ENCODE data around the gene MUC2.

MUC2 gene

DNA sequence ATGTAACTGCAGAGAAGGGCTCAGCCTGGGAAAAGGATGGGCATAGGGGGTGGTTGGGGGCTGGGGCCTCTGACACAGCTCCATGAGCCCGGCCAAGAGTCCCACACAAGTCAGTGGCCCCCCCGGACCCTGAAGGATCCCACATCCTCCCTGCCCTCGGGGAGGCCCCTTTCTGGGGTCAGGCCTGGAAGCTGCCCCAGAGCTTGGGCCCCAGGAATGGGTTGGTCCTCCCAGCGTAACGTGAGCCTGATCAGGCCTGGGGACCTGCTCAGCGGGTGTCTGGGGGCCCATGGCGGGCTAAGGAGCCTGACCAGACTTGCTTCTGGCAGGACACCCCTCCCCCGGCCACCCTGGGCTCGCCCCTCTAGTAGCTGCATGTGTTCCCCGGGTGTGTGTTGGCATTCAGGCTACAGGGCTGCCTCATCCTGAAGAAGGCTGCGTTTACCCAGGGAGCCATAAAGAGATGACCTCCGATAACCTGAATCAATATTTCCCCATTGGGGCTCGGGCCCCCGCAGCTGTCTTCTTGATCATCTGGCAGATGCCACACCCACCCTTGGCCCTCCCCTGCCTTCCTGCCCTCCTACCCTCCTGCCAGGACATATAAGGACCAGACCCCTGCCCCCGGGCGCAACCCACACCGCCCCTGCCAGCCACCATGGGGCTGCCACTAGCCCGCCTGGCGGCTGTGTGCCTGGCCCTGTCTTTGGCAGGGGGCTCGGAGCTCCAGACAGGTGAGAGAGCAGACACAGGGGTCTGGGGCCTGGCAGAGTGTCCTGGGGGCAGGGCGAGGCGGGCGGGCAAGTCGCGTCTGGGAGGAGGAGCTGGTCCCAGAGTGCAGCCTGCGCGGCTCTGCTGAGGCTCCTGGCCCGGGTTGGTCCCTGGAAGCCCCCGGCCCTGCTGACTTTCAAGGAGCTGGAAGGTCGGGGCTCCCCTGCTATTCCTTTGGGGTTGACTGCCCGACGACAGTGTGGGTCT lies at the start of gene MUC2:
Gene MUC2, plus strand, starts transcription at position 631 of the 978 bp plus-strand sequence.
- DNase-seq: no peak

DNA sequence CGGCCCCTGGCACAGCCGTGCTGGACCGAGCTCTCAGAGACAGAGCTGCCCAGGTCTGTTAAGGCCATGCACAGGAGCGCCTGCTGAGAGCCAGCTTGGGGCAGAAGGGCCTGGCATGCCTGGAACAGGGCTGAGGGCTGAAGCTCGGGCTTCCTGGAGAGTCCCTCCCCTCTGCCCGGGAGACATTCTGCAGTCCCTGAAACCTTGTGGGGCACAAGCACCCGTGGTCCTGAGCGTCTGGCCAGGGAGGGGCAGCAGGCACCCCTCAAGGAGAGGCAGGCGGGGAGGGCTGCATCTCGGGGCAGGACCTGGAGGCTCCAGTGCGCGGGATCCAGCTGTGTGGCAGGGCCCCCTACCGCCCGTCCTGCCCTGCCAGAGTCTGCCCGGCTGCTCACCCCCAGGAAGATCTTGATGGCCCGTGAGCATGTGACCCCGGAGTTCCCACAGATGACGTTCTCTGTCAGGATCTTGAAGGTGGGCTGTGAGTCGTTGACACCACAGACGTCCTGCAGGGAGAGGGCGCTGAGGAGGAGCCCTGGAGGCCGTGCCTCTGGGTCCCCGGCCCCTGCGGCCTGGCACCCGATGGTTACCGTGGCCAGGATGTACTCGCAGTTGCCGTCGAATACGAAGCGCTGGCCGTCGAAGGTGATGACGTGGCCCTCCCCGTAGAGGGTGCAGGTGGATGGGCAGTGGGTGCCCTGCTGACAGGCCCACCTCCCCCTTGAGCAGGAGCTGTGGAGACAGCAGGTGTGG lies 49.1 kb upstream of the MUC2 start:
- no peak for DNase-seq

DNA sequence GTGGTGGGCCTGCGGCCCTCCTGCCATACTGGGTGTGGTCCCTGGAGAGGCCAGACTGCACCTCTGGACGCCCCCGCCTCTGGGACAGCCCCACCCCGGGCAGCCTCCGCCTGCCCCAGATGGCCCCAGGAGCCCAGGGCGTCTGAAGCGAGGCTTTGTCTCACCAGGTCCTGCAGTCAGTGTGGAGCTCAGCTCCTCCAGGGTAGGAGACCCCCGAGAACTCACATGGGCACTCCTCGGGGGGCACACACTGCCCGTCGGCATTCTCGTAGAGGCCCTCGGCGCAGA lies 48.6 kb upstream of the MUC2 start:
- DNase-seq: no peak

DNA sequence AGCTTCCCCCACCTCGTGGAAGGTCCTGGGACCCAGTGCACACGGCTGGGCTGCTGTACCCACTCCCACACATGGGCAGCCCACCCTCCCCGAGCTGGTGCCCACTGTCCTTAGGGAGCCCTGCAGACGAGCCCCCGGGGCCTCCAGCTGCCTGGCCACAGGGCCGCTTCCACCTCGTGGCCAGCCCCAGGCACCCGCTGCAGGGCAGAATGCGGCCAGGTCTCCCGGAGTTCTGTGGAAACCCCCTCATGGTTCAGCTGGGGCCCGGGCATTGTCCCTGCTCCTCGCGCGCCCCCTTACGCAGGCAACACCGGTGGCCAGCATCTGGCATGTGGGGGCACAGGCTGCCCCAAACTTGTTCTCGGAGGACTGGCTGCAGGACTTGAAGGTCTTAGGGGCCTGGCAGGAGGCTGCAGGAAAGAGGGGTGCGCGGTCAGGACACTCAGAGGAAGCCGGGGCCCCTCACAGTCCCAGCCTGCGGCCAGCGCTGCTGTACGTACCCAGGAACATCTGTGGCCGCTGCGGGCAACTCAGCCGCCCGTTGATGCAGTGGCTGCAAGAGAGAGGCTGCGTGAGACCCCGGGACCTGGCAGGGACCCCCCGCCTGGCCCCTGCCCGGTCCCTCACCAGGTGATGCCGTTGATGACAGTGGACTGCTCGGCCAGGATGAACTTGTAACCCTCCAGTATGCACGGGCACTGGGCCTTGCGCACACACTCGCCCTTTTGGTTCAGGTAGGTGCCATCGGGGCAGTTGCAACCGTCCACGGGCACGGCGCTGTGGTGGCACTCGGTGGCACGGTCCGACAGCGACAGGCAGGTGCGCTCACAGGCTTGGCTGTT lies 47.8 kb upstream of the MUC2 start:
- DNase-seq: no peak

DNA sequence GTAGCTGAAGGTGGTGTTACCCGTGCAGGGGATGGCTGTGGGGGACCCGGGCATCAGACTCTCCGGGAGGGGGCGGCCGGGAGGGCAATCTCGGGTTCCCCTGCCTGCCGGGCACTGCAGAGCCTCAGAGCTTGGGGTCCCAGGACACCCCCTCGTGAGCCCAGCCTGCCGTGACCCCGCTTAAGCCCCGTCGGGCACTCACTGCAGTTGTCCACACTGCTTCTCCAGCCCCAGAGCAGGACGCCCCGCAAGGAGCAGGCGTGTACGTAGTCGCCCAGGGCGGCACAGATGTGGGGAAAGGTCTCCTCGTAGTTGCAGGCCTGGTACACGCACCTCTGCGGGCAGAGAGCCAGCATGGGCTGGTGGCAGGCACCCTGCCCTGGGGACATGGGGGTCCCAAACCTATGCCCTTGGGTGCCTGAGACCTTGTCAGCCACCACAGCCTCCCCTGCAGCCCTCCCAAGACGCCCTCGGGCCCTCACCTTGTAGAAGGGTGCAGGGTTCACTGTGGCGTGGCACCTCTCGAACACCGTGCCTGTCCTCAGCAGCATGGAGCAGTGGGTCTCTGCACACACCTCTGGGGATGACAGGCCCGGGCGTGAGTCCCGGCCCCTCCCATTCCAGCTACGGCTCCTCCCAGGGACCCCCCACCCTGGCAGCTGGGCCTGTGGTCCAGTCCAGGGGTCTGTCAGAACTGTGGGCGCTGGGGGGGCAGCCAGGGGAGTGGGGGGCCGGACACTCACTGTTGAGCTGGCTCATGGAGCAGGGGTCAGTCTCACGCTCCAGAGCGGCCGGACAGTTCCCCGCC lies 47.0 kb upstream of the MUC2 start:
- no peak for DNase-seq

DNA sequence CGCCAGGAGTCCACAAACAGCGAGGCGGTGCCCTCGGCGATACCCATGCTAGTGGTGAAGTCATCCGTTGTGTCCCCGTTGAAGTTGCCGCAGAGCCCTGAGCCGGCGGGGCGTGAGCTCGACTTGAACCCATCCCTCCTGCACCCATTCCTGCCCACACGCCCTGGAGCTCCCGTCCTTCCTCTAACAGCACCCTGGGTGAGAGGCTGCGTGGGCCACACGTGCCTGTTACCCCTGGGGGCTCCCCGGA lies 46.5 kb upstream of the MUC2 start:
- no peak for DNase-seq

DNA sequence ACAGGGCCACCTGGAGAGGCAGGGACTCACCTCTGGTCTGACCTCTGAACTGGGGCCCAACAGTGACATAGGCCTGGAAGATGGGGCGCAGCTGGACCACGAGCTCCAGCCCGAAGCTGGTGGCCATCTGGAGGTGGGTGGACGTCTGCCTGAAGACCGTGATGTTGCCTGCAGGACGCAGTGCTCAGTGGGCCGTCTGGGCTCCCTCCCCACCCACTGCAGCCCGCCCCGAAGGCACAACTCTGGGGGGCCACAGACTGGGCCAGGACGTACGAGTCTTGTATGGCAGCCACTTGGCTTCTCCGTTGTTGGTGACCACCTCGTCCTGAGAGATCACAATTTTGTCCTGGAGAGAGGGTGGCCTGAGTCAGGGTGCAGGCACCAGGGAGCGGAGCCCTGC lies 46.1 kb upstream of the MUC2 start:
- no peak for DNase-seq

DNA sequence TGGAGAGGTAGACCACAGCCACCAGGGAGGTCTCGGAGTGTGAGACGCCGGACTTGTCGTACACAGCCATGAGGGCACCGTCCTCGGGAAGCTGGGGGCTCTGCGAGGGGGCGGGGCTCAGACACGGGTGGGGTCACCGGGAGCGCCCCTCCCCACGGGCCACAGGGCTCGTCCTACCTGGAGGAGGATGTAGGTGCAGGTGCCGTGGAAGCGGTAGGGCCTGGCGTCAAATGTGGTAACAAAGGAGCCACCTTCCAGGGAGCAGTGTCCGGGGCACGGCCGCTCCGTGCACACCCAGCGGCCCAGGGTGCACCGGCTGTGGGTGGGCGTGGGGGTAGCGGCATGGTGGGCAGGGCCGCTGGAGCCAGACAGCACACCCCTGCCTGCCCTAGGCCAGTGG lies 45.6 kb upstream of the MUC2 start:
- DNase-seq: no peak

DNA sequence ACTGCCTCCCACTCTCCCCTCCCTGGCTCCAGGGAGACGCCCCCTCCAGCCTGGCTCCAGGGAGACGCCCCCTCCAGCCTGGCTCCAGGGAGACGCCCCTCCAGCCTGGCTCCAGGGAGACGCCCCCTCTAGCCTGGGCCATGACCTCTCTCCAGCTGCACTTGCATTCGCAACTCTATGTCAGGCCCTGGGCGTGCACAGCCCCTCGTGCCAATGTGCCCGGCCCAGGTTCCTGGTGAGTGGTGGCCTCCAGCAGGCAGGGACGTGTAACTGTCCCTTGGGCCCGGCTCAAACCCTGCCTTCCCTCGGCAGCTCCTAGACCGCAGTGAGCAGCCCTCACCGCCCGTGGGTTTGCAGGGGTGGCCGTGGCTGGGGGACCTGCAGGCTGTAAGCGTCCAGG lies 45.0 kb upstream of the MUC2 start:
- DNase-seq: no peak

DNA sequence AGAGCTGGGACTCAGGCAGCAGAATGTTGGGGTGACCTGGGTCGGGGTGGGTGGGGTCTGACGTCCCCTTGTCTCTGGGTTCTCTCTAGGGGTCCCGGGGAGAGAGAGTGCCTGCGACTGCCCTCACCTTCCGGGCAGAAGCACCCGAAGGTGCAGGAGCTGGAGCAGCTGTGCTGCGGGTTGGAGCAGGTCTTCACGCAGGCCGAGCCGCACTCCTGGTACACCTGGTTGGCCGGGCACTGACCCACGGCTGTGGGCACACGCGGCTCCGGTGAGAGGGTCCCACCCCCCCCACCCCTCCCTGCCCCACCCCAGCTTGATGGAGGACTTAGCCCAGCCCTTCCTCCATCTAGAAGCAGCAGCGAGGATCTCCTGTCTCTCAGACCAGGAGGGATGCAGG lies 44.6 kb upstream of the MUC2 start:
- DNase-seq: no peak

DNA sequence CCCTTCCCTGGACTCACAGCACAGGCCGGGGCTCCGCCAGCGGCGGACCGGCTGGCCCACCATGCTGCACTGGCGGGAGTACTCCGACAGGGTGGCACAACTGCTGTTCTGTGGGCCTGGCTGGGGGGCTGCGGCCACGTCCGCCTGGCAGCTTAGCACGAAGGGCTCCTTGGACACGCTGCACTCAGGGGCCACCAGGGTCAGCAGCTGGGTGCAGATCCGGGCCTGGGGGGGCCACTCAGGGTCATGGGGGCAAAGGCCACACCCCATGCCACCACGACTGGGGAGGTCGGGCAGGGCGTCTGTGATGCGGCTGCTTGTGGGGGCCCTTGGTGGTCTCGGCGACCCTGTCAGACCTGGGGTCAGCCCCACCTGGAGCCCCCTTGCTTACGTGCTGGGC lies 44.1 kb upstream of the MUC2 start:
- DNase-seq: no peak

DNA sequence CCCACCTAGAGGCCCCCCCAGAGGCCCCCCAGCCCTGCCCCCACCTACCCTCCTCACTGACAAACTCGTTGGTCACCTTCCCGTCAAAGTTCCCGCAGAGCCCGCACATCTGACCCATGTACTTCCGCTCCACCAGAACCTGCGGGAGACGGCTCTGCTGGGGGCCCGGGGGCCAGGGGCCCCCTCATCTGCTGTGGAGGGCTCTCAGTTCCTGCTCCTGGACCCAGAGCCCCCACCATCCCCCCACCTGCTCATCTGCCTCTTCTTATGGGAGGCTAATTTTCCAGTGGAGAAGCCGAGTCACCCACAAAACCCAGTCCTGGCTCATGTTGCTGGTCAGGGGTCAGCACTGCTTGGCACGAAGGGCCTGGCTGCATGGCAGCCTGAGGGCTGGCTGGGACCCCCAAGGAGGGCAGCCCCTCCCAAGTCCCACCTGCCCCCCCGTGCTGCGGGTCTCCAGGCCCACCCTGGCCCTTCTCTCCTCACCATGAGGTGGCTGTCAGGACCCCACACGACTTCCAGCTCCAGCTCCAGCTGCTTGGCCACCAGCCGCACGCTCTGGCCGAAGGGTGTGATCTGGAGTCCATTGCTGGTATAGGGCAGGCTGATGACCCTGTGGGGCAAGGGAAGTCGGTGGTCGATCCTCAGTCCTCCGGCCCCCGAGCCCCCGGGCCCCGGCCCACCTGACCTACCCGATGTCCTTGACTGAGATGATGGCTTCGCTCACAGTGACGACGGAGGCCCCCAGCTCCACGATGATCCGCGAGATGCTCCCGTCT lies 43.4 kb upstream of the MUC2 start:
- no peak for DNase-seq

DNA sequence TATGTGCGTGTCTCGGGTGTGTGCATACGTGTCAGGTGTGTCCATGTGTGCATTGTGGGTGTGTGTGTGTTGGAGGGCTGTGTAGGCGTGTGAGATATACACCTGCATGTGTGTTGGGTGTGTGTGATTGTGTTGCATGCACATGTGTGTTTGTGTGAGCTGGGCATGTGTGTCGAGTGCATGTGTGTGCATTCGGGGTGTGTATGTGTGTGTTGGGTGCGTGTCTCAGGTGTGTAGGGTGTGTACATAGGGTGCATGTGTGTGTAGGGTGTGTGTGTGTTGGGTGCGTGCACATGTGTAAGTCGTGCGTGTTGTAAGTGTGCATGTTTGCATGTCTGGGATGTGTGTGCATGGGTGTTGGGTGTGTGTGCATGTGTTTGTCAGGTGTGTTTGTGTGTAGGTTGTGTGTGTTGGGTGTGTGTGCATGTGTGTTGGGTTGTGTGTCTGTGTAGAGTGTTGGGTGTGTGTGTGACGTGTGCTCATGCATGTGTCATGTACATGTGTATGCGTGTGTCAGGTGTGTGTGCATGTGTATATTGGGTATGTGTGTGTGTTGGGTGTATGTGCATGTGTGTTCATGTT lies 42.3 kb upstream of the MUC2 start:
- no peak for DNase-seq

DNA sequence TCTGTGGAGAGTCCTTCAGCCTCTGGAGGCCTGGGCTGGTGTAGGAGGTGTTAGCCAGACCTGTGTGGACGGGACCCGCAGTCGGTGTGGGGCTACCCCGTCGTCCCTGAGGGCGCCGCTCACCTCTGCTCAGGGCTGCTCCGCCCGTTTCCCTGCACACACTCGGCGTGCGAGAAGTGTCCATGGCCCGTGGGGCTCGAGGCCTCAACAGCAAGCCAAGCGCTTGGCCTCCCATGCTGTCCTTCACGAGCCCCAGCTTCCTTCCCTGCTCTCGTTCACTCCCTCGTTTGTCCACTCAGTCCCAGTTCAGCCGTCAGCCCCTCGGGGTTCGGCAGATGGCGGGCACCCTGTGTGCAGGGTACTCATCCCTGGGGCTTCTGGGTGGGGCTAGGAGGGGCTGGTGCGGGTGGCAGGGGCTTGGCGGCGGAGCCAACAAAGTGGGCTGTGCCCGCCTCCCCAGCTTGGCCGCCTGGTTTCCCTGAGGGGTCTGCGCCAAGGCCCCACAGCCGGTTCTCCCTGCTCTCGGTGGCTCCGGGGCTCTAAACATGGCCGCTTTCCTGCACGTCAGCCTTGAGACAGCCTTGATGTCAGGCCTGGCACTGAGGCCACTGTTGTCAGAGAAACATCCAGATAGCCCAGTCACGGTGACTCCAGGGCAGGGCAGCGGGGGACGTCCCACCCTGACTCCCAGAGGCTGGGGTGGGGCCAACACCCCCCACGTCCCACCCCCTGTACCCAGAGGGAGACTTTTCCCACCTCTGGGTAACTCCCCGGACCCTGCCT lies 41.5 kb upstream of the MUC2 start:
- no peak for DNase-seq

DNA sequence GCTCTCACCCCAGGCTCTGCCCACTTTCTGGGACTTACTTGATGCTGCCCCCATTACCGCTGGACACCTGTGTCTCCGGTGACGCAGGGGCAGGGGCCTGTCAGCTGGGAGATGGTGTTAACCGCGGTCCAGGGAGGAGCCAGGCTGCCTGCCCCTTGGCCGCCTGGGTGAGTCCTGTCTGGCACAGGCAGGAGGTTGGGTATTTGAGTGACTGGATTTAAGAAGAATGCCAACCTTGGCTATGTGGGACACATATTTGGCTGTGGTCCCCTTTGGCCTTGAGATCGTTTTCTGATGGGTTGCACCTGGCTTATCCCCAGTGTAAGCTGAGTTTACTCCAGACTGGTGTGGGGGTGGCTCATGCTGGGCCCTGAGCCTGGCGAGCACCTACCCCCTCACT lies 40.7 kb upstream of the MUC2 start:
- no peak for DNase-seq

DNA sequence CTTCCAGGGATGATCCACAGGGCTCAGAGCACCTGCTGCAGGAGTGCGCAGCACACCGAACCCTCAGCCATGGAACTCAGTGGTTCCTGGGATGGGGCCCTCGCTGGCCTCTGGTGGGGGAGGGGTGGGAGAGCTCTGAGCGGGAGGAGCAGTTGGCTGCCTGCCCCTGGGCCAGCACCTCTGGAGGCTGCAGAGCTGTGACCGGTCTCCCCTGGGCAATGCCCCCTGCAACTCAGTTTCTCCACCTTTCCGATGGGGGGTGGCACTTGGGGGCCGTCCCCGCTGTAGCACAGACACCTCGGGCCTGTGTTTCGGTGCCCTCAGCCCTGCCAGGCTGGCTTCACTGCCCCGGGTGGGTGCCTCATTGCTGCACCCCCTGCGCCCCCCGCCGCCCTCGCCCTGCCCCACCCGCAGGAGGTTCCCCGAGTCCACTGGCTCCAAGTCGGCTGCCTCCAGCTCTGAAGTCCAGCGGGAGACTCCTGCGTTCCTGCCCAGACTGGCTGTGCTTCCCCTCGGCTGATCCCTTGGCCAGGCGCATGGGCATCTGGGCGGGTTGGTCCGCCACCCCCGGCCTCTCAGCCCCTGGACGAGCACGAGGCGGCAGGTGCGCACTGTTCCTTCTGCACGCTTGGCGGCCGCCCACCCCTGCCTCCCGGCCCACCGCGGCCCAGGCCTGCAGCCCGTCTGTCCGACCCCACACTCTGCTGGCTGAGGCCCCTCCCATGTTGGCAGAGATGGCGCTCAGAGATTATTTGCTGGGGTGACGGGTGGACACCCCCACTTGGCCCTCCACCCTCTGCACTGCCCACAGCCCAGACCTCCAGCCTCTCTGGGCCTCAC lies 40.0 kb upstream of the MUC2 start:
- DNase-seq: no peak

DNA sequence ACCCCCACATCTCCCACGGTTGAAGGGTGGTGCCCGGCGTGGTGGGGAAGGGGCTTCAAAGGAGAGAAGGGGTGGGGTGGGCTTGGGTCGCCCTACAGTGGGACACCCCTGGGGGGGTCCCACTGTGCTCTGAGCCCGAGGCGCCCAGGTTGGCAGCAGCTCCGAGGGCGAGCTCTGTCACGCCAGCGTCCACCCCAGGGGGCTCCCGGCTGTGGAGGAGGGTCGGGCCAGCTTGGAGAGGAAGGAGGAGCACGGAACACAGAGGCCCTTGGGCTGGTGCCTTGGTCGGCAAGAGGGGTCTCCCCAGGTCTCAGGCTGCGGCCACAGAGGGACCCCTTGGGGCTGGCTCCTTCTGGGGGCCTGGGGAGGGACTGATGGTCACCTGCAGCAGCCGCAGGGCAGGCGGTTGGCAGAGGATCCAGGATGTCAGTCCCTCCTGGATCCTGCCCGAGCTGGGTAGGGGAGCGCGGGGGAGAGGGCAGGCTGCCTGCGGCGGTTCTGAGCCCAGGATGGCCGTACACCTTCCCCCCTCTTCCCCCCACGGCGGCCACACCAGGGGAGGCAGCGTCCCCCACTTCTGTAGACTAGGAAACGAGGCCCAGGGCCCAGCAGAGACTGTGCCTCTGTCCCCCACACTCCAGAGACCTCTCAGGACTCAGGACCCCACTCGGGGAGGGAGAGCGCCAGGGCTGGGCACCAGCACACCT lies 38.9 kb upstream of the MUC2 start:
- no peak for DNase-seq

DNA sequence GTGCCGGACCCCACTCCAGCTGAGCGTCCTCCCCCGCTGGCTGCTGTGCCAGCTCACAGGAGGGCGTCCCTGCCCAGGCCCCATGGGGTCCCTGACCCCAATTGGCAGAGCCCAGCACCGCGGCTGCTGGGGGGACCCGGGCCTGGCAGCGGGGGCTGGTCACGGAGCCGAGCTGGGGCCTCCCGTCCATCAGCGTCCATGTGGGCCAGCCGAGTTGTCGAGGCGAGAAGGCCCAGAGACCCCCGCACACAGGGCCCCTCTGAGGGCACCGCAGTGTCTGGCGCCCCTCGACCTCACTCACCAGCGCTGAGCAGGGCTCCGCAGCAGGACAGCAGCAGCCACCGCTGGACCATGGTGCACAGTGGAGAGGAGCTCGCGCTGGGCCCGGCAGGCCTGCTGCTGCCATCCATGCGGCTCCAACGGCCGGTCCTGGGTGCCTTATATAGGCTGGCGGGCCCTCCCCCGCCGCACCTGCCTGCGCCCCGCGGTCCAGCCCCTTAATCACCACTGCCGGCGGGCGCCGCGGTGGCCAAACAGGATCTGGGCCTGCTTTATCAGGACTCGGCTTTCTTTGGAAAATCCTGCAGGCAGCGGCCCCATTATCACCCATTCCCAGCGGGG lies 38.3 kb upstream of the MUC2 start, which contains the start of gene MUC6:
Gene MUC6, minus strand, starts transcription at position 416 of the 621 bp plus-strand sequence. Its CDS starts 63 bp downstream, at position 353.
- DNase-seq: no peak

DNA sequence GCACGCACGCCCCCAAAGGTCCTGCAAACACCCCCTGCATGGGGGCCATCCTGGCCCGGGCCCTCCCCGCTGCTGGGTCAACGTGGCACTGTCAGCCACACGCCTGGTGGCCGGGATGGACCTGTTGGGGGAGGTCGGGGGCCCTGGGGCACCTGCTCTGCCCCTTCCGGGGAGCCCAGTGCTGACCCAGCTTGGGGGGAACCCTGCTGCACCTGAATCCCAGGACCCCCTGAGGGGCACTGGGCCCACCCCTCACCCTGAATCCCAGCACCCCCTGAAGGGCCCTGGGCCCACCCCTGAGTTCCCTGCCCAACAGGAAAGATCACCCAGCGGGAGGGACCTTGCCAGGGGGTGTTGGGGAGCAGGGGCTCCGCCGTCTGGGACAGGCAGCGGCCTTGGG lies 37.7 kb upstream of the MUC2 start:
- no peak for DNase-seq
